ENCODE measurements around the gene STAT5A. TPM values are rescaled to one million over a fixed set of nuclear protein-coding genes. Genes with fewer than 3 reads are reported as not detected.

Gene STAT5A
- total and polyA plus RNA-seq, 9 of the 15 experiments (the other 6 are each of a cell fraction or from before 2014, with no cell fraction given), result 79.9 to 415 (median 196) TPM

DNA sequence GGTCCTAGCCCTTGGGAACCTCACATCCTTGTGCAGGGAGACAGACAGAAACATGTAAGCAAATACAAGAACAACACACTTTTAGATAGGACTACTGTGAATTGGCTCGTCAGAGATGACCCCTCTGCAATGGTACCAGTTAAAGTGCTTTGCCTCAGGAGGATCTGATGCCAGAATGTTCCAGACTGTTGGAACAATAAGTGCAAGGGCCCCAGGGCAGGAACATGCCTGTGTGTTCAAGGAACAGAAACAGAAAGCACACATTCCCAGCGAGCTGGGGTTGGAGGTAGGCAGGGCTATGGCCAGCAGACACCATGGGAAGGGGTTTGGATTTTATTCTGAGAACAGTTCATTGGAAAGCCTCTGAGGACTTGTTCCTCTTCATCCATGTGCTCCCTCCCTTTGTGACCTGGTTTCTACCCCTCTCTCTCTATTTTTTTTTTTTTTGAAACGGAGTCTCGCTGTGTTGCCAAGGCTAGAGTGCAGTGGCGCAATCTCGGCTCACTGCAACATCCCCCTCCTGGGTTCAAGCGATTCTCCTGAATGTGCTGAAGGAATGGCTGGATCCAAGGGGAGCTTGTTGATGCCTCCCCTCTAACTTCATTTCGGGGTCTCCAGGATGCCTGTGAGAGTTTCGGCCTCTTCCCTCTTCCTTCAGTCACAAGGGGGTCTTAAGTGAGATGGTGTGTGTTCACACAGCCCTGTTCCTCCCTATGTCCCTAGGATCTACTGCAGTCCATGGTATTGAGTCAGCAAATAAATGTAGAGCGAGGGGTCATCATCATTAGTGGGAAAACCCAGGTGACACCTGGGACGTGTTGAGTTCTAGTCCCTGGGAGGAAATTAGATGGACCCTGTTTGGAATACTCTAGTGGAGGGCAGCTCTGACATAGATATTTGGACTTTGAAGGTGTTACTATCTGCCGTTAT, 6.4 kb downstream of the STAT5A start:
- H3K79me2 ChIP-seq (ENCODE audit: control insufficient read depth, insufficient read depth, low read length), result peaks cover 85% of the 10 kb centered on the region
- intact Hi-C loops (cut with micrococcal nuclease), result no loop called here
- H3K9ac ChIP-seq (ENCODE audit: insufficient read depth in 1 of 2, low read depth in 2 of 2, low read length in 2 of 2), result peak overlapping the region; percentile 41 to 43; a peak in 3 of 4 replicates
- no TSS peak for BruUV-seq (replicated peaks)
- no peaks in the 10 kb centered on the region for H4K20me1 ChIP-seq (replicated peaks; ENCODE audit: control insufficient read depth, insufficient read depth, low read length)
- peaks cover 93% of the 10 kb centered on the region for H3K36me3 ChIP-seq (ENCODE audit: control insufficient read depth, insufficient read depth, low read length)
- ChIA-PET CTCF (ENCODE audit: low intra/inter-chr PET ratio) (no interaction called here), POLR2A (interaction anchor here (0.6 to 1.4 kb wide), 6 partner anchors 9 to 100 kb away, joined by 3 to 5 read pairs (median 3); partner anchors contain the start of genes GHDC and STAT5B)
- peak overlapping the region; percentile 50; the same call in 1 of the 3 replicates for H3K27ac ChIP-seq (ENCODE audit: extremely low read depth, low read depth, low read length)
- H3K9me1 ChIP-seq (ENCODE audit: control insufficient read depth, insufficient read depth, low read length), result no peaks in the 10 kb centered on the region
- TF ChIP-seq C11orf30 (IDR thresholded peaks at IDR 0.05; ENCODE audit: low read depth) (peak; percentile 30), RBFOX2 (IDR thresholded peaks at IDR 0.05; ENCODE audit: low read depth, low read length) (0 out of 2 replicates have a peak, but pooled peaks have one; percentile 4), POLR2A (conservative IDR thresholded peaks at IDR 0.05) (peak; percentile 51), SUPT5H (IDR thresholded peaks at IDR 0.05) (peak; percentile 11; the same call in 1 of the 2 replicates), ZNF316 (IDR thresholded peaks at IDR 0.05) (peak; percentile 65), BHLHE40 (IDR thresholded peaks at IDR 0.05; ENCODE audit: low read length) (no peak), U2AF1 (optimal IDR thresholded peaks at IDR 0.05; ENCODE audit: low read depth, low read length) (no peak)
- peaks cover 17 to 19% of the 10 kb centered on the region in 2 experiments; a peak in 4 of 5 replicates for H3K4me1 ChIP-seq (replicated peaks in 1 of 2; ENCODE audit: control insufficient read depth in 2 of 2, insufficient read depth in 2 of 2, low read length in 2 of 2)
- no peak for FAIRE-seq
- DNase-seq (ENCODE audit: extremely low read depth in 1 of 4, low spot score in 3 of 4), result no peak
- peak overlapping the region; percentile 52 for H3K4me2 ChIP-seq (ENCODE audit: insufficient read depth, low read length)
- H2AFZ ChIP-seq (ENCODE audit: low read depth, low read length), result no peak overlapping the region
- H3K27me3 ChIP-seq (ENCODE audit: control insufficient read depth in 2 of 2, insufficient read depth in 2 of 2, low read length in 2 of 2), result no peaks in the 10 kb centered on the region
- in situ Hi-C loops (cut with MboI), result no loop called here
- H3K4me3 ChIP-seq, result no peak overlapping the region
- no peak for ATAC-seq
- no peaks in the 10 kb centered on the region for H3K9me3 ChIP-seq (replicated peaks; ENCODE audit: control insufficient read depth, insufficient read depth, low read depth, low read length)
- WGBS (ENCODE audit: insufficient coverage, low coverage, missing lambda C conversion rate), result 87% methylated on average over 8 of the region's 12 CpGs

Data from K562 (cell line).